Body of pancreas (tissue), 4 donors: ENCODE data around the gene FGD3. TPM values are rescaled to one million over a fixed set of nuclear protein-coding genes. Genes with fewer than 3 reads are reported as not detected.
"Not testable (repeated sequence)": the region's sequence is repeated elsewhere in the genome, so short reads cannot be mapped to it uniquely, and the experiment has no call there.

Source experiments
- ATAC-seq: fragments of 150-250 bp; one replicate; pipeline ENCODE4 v1.9.1; 2016
- DNase-seq, 4 donors: peaks; one replicate each; pipeline ENCODE4 v3.0.0-alpha.2; 2019
- H3K27ac ChIP-seq, 4 donors: fragments of 200-600 bp; sonication (generic); 1 replicate in 3 of 4; 2 replicates in 1 of 4; pipeline versions ENCODE4 v1.5.1 to v1.6.1; 2016 to 2019; ENCODE audit warnings: mild to moderate bottlenecking in 1 of 4, mixed read lengths in 1 of 4, moderate library complexity in 1 of 4
- H3K27me3 ChIP-seq, 2 donors: fragments of 200-600 bp; sonication (generic); one replicate each; pipeline ENCODE4 v1.6.0; 2016; ENCODE audit warnings: mild to moderate bottlenecking in 1 of 2
- H3K36me3 ChIP-seq, 2 donors: fragments of 200-600 bp; sonication (generic); replicated peaks in 1 of 2; 2 replicates each; pipeline ENCODE4 v1.5.1; 2016; ENCODE audit warnings: low read depth in 2 of 2; ENCODE audit not compliant: insufficient read depth in 1 of 2
- H3K4me1 ChIP-seq: fragments of 200-600 bp; sonication (generic); one replicate; pipeline ENCODE4 v1.6.0; 2016
- H3K4me3 ChIP-seq, 2 donors: fragments of 200-600 bp; sonication (generic); 1 replicate in 1 of 2; 2 replicates in 1 of 2; pipeline ENCODE4 v1.5.1; 2016 to 2019
- H3K9me3 ChIP-seq, 3 donors: fragments of 200-600 bp; sonication (generic); 1 replicate in 2 of 3; 2 replicates in 1 of 3; pipeline ENCODE4 v1.5.1; 2016
- POLR2A ChIP-seq, 3 donors: fragments of 450-650 bp; IDR thresholded peaks; one replicate each; pipeline ENCODE4 v1.6.1; 2016; ENCODE audit warnings: antibody characterized with exemption in 3 of 3, mild to moderate bottlenecking in 2 of 3
- WGBS, 2 donors: methylation state at CpG; one replicate each; pipeline ENCODE4 v1.1.5; 2017; 5-methylcytosine and 5-hydroxymethylcytosine counted together
- intact Hi-C: fragments of 100-400 bp; cut with DNase I; formaldehyde crosslinking; loops from one replicate; pipeline ENCODE4 v1.15.1; 2023
- total RNA-seq, 2 donors: library from RNA; depleted of rRNA; stranded (reverse); fragments of >200 nt; gene quantifications; one replicate each; pipeline ENCODE4 v1.1.0, GENCODE V29; 2016
- TF ChIP-seq, protein P1 (sequence below), 7 experiments: fragments of 450-650 bp in 4 of 7; fragments of 200-600 bp in 3 of 7; sonication (generic) in 3 of 7; IDR thresholded peaks; one replicate each; pipeline ENCODE4 v1.5.1; 2016 to 2019; ENCODE audit warnings: antibody characterized with exemption in 7 of 7

Gene FGD3
- total RNA-seq, 2 donors from 2014 or later, result 12.2 to 13.2 TPM

DNA sequence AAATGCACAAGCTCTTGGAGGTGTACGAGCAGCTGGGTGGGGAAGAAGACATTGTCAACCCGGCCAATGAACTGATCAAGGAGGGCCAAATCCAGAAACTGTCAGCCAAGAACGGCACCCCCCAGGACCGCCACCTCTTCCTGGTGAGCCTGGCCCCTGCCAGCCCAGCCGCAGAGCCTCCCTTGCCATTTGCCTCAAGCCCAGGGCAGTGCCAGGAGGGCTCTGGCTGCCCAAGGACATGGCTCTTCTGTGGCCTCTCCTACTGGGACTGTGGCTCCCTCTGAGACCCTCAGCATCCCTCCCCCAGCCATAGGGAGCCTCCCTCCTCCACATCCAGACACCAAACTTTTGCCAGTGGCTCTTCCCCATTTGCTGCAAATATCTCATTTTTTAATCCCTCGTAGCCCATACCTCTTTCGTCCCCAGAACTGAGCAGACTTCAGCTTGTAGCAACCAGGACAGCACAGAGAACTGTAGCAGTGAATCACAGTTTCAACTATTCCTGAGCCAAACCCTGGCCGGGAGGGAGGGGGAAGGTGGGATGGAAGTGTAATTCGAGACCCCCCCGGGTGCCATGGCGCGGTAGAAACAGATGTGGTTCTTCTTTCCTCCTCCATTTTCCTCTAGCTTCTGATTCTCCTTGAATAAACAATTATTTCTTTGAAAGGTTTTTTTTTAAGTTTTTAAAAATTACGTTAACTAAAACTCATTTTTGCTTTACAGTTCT is 66.7 kb downstream of the FGD3 start:
- ATAC-seq (no peak), DNase-seq (no peak)
- 61 to 73% methylated on average over 8 to 13 of the region's 13 CpGs for WGBS, 2 donors
- Histone ChIP-seq H3K4me3 (no peak overlapping the region), H3K36me3 (no peaks in the 10 kb centered on the region), H3K9me3 (no peaks in the 10 kb centered on the region), H3K27ac (no peak overlapping the region), H3K27me3 (no peaks in the 10 kb centered on the region), H3K4me1 (no peaks in the 10 kb centered on the region)
- intact Hi-C loops, result no loop called here
- TF ChIP-seq POLR2A (IDR thresholded peaks at IDR 0.05), result no peak
- TF ChIP-seq, protein P1, sequence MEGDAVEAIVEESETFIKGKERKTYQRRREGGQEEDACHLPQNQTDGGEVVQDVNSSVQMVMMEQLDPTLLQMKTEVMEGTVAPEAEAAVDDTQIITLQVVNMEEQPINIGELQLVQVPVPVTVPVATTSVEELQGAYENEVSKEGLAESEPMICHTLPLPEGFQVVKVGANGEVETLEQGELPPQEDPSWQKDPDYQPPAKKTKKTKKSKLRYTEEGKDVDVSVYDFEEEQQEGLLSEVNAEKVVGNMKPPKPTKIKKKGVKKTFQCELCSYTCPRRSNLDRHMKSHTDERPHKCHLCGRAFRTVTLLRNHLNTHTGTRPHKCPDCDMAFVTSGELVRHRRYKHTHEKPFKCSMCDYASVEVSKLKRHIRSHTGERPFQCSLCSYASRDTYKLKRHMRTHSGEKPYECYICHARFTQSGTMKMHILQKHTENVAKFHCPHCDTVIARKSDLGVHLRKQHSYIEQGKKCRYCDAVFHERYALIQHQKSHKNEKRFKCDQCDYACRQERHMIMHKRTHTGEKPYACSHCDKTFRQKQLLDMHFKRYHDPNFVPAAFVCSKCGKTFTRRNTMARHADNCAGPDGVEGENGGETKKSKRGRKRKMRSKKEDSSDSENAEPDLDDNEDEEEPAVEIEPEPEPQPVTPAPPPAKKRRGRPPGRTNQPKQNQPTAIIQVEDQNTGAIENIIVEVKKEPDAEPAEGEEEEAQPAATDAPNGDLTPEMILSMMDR (IDR thresholded peaks at IDR 0.05), result no peak

DNA sequence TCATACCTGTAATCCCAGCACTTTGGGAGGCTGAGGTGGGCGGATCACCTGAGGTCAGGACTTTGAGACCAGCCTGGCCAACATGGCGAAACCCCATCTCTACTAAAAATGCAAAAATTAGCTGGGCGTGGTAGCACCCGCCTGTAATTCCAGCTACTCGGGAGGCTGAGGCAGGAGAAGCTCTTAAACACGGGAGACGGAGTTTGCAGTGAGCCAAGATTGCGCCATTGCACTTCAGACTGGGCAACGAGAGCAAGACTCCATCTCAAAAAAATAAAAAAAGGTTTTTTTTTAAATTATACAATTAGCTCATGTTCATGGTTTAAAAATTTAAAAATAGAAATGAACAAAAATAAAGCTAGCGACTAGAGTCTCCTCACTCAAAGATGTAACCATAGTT is 67.9 kb downstream of the FGD3 start:
- H3K4me3 ChIP-seq, H3K36me3 ChIP-seq, H3K9me3 ChIP-seq, ATAC-seq, intact Hi-C loops, H3K4me1 ChIP-seq, H3K27ac ChIP-seq, H3K27me3 ChIP-seq, DNase-seq: not testable (repeated sequence)
- WGBS, 2 donors, result 81 to 84% methylated on average over 10 of the region's 10 CpGs

DNA sequence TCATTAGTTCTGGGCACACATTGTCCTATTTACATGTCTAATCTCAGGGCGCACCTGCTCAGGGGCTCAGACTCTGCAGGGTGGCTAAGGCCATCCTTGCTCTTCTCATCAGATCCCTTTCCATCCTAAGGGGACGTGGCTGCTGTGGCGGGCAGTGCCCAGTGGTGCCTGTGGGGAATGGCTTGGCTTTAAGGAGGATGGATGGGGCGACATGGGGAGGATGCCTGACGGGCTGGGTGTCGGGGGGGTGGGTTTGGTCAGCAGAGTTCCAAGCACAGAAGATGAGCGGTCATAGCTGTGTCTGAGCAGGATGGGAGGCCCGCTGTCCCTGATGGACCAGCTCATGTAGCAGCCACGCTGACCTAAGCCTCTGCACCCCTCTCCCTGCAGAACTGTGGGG is 70.3 kb downstream of the FGD3 start:
- Histone ChIP-seq H3K9me3 (no peaks in the 10 kb centered on the region), H3K27me3 (no peaks in the 10 kb centered on the region), H3K4me3 (no peak overlapping the region), H3K4me1 (no peaks in the 10 kb centered on the region), H3K36me3 (no peaks in the 10 kb centered on the region), H3K27ac (no peak overlapping the region)
- no peak for DNase-seq
- ATAC-seq, result no peak
- intact Hi-C loops, result no loop called here
- TF ChIP-seq POLR2A (IDR thresholded peaks at IDR 0.05), result no peak
- TF ChIP-seq, protein P1 (IDR thresholded peaks at IDR 0.05), result no peak
- 84 to 86% methylated on average over 8 to 9 of the region's 9 CpGs for WGBS, 2 donors

DNA sequence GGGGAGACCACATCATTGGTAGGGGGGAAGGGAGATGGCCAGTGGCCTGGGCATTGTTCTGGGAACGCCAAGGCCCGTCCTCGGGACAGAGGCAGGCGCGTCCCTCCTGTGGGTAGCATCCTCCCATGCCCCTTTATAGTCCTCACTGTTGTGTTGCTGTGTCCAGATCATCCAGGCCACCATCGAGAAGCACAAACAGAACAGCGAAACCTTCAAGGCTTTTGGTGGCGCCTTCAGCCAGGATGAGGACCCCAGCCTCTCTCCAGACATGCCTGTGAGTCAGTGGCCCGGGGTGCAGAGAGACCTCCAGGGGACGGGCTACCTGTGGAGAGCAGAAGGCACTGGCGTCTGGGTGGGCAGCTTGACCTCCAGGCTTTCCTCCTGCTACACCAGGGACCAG is 72.8 kb downstream of the FGD3 start:
- DNase-seq (no peak), ATAC-seq (no peak)
- H3K9me3 ChIP-seq, result no peaks in the 10 kb centered on the region
- no peak for TF ChIP-seq POLR2A (IDR thresholded peaks at IDR 0.05)
- TF ChIP-seq, protein P1 (IDR thresholded peaks at IDR 0.05), result no peak
- H3K27ac ChIP-seq, result no peak overlapping the region
- H3K36me3 ChIP-seq, result no peaks in the 10 kb centered on the region
- H3K4me3 ChIP-seq, result no peak overlapping the region
- intact Hi-C loops, result no loop called here
- WGBS, 2 donors, result 72 to 80% methylated on average over 4 to 11 of the region's 11 CpGs
- H3K27me3 ChIP-seq, result no peaks in the 10 kb centered on the region
- no peaks in the 10 kb centered on the region for H3K4me1 ChIP-seq

DNA sequence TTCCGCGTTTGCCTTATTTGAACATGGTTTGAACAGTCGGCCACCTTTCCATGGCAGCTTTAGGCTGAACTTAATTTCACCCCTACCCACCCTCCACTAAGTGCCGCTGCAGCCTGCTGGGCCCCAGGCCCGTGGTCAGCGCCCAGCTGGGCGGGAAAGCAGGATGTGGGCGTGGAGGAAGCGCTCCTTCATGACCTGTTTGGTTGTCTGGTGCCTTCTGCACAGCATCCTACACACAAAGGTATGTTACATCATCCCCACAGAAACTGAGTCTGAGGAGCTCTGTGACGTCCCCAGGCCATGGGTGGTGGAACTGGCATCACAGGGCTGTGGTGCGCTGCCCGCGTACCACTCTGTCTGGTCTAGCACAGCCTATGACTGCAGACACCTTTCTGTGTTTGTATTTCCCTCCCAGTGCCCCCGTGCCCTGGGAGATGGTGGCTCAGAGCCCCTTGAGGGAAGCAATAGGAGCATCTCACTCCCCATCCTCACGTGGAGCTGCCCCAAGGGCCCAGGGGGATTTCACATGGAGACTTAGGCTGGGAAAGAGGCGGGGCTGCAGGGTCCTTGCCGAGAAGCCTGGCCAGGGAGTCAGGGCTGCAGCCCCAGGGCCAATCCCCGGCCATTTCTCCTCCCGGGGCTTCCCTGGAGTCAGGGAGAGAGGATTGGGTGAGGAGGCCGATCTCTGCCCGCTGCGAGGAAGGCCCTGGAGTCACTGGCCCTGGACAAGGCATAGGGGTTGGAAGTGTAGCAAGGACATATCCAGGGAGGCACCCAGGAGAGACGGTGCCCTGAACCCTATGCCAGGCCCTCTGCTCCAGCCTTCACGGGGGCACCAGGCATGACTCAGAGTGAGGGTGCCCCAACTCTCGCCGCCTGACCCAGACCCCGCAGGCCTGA is 73.7 kb downstream of the FGD3 start:
- intact Hi-C loops, result no loop called here
- no peak for TF ChIP-seq POLR2A (IDR thresholded peaks at IDR 0.05)
- TF ChIP-seq, protein P1 (IDR thresholded peaks at IDR 0.05), result no peak
- Histone ChIP-seq H3K4me1 (no peaks in the 10 kb centered on the region), H3K27me3 (no peaks in the 10 kb centered on the region), H3K36me3 (no peaks in the 10 kb centered on the region), H3K27ac (no peak overlapping the region), H3K9me3 (no peaks in the 10 kb centered on the region), H3K4me3 (no peak overlapping the region)
- WGBS, 2 donors, result 76% methylated on average over 24 to 27 of the region's 27 CpGs
- ATAC-seq (no peak), DNase-seq (no peak)
